Islet precursor cell (in vitro differentiated cells): Measurements from ENCODE around the gene PHF2.

Experiments
- DNase-seq: peaks from one replicate; pipeline ENCODE4 v3.0.0-alpha.2; 2018

The PHF2 gene

DNA sequence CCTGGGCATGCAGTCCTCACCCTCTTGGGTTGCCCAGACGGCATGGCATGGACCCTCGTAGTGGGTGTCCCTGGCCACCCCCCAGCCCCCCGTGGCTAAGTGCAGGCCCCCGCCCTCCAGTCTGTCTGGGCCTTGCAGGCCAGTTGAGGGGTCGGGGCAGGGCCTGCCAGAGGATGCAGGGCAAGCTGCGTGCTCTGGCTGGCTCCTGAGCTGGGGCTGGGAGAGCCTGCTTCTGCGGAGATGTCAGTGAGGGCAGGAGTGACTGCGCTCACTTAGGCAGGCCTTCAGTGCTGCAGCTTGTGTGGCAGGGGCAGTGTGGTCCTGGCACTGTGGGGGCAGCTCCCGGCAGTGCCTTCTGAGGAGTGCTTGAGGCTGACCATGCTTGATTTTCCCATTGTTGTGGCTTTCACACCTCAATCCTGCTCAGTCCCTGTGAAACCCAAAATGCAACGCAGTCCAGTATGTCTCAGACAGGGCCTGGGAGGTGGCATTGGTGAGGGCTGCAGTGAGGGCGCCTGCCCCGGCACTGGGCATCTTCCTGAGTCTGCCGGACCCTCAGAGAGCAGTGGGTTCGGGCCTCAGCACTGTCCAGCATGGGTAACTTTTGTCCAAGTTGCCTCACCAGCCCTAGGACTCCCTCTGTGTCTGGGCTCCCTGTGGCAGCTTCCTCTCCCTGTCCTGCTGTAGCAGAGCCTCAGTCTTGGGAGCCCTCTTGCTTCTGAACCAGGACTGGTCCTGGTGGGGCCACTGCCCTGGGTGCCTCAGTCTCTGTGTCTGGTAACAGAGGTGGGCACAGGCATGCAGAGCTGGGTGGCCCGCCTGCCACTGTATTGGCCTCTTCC, 93.0 kb downstream of the PHF2 start:
- peak; percentile 49 for DNase-seq

DNA sequence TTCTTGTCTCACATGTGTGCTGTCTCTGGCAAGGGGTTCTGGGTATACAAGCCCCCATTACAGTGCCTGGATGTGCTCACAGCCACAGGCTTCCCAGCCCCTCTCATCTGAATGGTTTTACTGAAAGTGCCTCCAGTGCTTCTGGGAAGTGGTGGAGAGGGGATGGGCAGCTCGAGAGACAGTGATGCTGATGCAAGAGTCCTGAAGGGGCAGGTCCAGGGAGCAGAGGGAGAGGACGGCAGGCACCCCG, 93.5 kb downstream of the PHF2 start:
- DNase-seq = no peak

DNA sequence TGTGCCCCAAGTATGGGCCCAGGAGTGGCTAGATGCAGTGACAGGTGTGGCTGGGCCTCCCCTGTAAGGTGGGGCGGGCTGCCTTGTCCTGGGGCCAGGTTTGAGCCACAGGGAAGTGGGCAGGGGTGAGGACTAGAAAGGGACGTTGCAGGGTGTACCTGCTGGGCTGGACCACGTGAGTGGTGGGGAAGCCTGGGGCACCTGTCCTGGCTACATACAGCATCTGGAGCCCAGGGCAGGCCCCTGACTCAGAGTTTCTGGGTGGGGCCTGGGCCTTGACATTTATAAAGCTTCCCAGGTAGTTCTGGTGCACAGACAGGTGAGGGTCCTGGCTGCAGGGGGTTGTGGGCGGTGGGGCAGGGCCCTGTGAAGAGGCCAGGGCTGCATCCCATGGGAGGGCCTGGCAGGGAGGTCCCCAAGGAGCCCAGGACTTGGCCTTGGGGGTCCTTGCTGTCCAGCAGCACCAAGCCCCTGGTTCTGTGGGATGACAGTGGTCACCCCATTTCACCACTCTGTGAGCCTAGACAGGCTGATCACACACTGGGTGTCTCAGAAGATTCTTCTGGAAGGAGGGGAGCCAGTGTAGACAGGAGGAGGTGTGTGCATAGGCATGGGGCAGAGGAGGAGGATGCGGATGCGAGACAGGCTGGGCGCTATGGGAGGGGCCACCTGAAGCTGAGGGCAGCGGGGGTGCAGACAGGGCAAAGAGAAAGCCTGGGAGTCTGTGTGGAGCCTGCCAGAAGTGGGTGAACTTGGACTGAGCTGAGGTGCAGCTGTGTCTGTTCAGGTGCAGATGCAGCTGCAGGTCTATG, 94.0 kb downstream of the PHF2 start:
- DNase-seq = peak; percentile 50

DNA sequence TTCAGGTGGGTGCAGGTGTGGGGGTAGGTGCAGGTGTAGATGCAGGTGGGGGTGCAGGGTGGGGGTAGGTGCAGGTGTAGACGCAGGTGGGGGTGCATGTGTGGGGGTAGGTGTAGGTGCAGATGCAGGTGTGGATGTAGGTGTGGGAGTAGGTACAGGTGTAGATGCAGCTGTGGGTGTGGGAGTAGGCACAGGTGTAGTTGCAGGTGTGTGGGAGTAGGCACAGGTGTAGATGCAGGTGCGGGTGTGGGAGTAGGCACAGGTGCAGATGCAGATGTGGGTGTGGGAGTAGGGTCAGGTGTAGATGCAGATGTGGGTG, 94.6 kb downstream of the PHF2 start:
- DNase-seq = no peak

DNA sequence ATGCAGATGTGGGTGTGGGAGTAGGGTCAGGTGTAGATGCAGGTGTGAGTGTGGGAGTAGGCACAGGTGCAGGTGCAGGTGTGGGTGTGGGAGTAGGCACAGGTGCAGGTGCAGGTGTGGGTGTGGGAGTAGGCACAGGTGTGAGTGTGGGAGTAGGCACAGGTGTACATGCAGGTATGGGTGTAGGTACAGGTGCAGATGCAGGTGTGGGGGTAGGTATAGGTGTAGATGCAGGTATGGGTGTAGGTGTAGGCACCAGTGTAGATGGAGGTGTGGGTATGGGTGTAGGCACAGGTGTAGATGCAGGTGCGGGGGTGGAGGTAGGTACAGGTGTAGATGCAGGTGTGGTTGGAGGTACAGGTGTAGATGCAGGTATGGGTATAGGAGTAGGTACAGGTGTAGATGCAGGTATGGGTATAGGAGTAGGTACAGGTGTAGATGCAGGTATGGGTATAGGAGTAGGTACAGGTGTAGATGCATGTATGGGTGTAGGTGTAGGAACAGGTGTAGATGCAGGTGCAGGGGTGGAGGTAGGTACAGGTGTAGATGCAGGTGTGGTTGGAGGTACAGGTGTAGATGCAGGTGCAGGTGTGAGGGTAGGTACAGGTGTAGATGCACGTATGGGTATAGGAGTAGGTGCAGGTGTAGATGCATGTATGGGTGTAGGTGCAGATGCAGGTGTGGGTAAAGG, 96.1 kb downstream of the PHF2 start:
- peak; percentile 40 for DNase-seq

DNA sequence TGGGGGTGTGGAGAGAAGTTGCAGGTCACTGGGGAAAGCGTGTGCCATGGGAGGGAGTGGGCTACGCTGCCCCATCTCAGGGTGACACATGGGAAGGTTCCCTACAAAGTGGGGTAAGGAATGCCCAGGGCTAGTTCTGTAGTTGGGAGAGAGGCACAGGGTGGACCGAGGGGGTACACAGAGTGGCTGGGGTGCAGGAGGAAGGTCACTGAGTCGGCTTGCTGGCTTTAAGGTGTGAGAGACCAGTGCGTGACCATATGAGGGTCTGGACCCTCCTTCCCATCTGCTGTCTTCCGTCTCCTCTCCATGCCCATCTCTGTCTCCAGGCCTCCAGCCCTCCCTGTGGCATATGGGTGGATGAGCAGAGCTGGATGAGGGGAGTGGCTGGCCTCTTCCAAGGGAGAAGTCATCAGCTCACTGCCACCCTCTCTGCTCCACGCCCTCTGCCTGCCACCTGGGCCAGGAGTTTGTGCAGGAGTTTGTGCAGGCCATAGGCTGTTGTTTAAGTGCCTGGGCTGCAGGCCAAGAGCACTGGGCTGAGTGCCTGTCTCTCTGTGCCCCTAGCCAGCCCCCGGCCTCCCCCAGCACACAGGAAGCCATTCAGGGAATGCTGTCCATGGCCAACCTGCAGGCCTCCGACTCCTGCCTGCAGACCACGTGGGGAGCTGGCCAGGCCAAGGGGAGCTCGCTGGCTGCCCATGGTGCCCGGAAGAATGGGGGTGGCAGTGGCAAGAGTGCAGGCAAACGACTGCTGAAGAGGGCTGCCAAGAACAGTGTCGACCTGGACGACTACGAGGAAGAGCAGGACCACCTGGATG, 96.8 kb downstream of the PHF2 start:
- peak; percentile 48 for DNase-seq

DNA sequence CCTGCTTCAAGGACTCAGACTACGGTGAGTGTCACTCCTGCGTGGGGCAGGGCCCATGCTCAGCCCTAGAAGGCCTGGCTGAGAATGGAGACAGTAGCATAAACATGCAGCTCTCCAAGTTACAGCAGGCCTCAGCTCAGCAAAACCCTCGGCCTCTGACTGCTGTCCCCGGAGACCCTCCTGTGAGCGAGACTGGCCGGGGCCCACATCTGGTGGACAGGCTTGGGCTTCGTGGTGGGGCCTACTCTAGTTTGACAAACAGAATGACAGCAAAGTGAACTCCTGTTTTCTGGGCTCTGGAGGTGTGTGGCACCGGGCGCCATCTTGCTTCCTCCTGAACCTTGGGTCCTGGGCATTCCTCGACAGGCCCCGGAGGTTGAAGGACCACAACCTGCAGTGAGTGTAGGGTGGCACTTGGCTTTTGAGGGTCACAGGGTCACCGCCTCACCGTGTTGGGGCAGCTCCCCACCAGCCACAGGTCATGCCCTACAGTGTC, 97.5 kb downstream of the PHF2 start:
- peak; percentile 46 for DNase-seq

DNA sequence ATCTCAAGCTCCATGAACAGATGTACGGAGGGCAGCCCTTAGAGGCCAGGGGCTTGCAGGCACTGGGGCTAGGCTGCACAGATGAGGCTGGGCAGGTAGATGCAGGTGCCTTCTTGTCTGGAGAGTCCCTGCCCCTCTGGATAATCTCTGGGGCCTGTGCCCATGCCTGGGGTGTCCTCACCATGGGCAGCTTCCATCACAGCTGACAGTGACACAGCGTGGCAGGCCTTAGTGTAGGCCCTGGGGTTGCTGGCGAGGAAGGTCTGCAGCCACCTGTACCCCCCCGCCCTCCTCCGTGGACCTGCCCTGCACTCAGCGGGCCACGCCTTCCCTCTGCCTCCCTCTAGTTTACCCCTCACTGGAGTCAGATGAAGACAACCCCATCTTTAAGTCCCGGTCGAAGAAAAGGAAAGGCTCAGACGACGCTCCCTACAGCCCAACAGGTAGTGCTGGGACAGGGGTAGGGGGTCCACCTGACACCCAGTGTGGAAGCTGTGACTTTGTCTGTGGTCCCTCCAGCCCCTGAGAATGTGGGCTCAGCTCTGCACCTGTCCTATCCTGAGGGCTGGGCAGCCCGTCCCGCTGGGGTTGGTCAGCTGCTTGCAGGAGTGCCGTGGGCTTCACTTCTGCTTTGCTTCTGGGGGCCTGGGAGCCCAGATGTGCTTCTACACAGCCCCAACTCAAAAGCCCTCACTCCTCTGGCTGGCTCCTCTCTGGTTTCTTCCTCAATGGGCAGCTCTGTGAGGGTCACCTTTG, 98.4 kb downstream of the PHF2 start:
- DNase-seq = peak; percentile 43

DNA sequence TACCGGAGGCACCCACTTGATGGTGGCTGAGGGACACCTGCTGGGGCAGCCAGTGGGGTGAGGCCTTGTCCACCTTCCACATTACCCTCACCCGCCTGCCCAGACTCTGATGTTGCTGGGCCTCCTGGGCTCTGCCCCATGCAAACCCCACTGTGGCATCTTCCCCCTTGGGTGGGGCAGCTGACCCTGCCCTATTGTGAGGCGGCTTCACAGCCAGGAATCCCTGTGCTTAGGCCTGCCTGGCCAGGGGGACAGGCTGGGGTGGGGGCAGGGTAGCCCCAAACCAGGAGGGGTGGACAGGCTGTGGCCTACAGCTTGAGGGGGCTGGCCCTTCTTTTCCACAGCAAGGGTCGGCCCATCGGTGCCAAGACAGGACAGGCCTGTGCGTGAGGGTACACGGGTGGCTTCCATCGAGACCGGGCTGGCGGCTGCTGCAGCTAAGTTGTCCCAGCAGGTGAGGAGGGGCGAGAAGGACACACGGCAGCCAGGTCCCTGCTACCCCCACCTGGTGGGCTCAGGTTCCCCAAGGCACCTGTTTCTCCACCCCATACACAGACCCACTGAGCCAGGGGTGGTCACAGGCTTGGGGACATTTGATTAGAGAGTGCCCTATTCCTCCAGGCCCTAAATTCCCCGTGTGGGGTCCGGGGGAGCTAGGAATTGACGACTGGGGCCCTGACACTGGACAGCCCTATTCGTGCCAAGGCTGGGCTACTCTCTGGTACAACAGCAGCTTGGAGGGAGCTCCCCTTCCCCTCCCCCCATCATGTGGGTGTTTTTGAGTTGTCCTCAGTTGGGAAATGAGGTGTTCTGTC, 99.2 kb downstream of the PHF2 start:
- peak; percentile 47 for DNase-seq

DNA sequence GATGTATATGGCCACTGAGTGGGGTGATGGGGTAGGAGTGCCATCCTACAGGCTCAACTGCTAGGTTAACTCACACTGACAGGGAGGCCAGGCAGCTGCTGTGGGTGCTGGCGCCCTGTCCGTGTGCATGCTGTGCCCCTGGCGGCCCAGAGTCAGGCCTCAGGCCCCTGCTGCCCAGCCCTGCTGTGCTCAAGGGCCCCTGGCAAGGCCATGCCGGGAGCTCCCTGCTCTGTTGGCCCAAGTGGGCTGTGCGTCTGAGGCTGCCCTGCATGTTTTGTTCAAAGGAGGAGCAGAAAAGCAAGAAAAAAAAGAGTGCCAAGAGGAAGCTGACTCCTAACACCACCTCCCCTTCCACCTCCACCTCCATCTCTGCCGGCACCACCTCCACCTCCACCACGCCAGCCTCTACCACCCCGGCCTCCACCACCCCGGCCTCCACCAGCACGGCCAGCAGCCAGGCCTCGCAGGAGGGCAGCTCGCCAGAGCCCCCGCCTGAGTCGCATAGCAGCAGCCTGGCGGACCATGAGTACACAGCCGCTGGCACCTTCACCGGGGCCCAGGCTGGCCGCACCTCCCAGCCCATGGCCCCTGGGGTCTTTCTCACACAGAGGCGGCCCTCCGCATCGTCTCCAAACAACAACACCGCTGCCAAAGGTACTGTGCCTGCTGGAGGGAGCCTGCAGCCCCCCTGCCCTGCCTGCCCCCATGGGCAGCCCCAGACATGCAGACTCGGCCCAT, 100.1 kb downstream of the PHF2 start:
- DNase-seq = peak; percentile 37

DNA sequence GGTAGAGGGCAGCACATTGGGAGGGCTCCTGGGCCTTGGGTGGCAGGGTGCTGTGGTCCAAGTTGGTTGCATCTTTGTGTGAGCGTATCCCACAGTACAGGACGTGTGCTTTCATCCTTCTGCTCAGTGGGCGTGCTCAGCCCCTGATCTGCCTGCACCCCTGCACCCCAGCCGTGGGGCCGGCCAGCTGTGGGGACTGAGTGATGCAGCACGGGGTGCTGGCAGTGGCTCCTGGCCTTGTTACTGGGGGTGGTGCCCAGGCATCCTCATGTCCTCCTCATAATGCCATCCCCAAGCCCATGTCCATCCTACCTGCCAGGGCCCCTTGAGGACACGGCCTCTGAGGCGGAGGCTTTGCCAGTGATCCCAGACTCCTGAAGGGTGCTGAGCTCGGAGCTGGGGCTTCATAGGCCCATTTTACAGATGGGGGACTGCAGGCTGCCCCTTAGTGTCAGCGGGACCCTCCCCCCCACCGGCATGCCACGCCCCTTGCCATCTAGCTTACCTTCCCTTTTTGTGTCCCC, 100.7 kb downstream of the PHF2 start:
- peak; percentile 41 for DNase-seq

DNA sequence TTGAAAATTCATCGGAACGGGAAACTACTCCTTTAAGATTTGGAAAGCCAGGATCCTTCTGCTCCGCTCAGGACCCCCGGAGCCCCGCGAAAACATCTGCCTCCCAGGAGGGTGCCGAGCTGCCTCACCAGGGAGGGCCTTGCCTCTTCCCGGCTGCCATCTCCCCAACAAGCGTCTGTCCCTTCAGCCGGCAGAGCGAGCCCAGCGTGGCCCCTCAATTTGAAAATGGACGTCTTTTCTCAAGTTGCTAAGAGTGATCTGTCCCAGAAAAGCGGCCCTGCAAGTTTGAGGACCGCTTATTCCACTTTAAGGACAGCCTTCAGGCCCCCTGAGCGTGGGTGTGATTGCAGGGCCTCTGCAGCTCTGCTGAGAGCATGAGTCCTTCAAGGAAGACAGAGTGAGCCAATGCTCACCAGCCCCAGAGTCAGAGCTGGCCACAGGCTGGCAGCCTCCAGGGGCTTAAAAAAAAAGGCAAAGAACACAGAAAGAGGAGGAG, 101.3 kb downstream of the PHF2 start:
- DNase-seq = peak; percentile 42

DNA sequence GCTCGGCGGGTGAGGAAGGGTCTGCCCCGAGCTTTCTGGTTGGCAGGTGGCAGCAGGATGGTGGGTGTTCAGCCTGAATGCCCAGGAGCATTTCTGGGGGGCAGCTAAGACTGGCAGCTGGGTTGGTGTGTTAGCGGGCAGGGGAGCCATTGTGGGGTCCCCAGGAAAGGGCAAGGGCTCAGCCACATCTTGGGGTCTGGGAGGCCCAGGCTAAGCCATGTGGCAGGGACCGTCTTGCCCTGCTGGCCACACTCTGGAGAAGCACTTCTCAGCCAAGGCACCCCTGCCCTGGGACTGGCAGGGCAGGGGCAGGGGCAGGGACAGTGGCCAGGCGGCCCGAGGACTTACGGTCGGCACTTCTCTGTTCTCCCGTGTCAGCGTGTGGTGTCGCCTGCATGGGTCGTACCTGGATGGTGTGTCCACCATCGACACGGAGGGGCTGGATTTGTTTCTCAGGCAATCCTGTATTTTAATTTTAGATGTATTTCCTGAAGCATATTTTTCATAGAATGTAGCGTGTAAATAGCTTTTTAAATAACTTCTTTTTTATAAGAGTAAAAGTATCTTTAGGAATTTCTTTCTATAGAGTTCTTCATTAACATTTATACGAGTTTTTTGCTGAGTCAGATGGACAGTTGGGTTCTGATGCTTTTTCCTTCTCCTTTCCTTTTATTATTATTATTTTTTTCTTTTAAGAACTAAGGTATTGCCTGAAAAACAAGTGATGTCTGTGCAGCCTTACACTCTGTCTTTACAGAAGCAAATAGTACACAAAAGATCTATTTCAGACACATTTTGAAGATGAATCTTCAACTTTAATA, 102.0 kb downstream of the PHF2 start:
- peak; percentile 46 for DNase-seq

DNA sequence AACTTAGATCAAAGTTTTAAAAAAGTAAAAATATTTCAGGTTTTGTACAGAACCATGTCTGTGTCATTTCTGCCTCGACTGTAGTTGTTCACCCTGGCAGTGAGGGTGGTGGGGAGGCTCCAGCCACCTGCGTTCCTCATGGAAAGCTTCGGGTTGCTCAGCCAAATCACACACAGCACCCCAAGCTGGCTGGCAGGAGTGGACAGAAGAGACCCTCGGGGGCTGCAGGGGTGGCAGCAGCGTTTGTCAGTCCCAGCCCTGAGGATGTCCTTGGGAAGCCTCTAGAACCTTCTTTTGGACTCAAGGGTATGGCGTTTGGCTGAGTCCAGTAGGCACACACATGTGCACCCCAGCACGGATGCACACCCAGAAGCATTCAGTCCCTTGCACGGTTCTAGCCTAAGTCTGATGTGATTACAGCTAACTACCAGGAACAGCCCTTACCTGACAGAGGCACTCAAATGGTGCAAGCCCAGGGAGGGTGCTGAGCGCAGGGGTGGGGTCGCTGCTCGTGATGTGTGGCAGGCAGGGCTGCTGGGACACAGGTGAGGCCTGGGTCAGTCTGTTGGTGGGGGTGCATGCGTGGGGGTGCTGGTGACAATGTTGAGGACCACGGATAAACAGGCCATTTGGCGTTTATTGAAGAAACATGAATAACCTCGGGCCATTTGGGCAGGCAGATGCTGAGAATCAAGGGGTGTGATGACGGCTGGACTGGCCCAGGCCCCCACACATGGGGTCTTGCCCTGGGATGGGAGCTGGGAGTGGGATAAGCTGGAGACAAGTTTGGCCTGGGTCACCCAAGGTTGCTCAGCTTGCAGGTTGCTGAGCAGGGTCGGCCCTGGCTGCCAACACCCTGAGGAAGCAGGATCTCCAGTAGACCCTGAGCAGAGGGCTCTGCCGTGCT, 103.4 kb downstream of the PHF2 start:
- DNase-seq = peak; percentile 50

DNA sequence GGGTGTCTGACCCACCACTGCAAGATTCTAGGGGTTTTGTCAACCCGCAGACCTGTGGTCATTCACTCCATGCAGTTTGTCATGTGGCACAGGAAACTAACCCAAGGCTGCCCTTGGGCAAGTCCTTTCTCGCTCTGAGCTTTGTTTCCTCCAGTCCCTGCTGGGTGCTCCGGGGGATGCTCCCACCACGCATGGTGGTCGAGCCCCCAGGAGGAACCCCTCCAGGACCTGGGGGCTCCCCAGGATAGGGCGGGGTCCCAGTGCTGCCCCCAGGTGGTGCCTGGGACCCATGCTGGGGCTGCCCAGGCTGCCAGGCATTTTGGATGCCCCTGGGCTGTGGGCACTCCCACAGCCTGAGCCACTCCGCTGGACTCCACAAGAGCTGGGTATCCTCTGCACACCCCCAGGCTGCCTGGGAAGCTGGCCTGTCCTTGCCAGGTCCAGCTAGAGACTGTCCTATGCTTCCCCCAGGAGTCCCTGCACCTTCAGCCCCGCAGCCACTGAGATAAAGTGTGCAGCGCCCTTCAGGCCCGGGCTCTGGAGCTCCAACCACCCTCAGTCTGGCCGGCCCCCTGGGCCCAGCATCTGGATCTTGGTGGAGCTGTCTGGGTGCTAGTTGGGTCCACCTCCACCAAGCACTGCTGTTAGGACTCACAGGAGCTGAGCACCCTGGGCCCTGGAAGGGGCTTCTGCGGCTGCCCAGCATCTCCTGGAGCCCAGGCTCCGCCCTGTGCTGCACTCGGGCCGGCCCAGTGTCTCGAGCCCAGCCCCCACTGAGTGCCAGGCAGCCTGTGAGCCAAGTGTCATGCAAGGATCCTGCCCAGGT, 104.3 kb downstream of the PHF2 start:
- DNase-seq = peak; percentile 54

DNA sequence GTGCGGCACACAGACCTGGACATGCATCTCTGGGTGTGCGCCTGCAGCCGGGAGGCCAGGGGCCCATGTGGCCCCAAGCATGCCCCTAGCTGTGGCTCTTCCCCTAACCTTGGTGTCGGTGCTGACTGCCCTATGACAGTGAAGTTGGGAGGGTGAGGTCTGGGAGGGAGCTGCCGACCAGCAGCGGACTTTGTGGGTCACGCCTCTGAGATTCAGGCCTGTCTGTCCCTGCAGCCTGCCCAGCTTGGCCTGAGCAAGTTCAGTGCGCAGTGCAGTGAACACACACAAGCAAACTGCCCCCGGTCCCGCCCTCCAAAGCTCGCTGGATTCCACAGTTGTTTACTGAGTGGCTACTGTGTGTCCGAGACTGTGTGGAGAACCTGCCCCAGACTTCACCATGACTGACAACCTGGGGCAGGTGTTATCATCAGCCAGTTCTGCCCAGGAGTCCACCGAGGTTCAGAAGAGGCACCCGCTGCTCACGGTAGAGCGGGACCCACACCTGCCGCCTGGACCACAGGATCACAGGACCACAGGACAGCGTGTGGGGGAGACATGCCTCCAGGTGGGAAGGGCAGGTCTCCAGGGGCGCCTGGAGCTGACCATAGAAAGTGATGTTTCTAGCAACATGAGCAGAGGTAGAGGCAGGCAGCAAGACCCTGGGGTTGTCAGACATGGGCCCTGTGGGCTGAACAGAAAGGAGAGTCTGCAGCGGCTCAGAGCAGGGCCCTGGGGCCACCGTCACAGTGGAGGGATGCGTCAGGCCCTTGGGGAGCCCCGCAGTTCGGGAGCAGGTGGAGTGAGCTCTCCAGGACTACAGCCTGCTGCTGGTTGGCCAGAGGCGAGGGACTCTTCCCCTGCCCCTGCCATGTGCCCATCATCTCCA, 105.1 kb downstream of the PHF2 start:
- DNase-seq = peak; percentile 50
